Measurements from ENCODE around the gene LIN9.
"Not testable (repeated sequence)": the region's sequence is repeated elsewhere in the genome, so short reads cannot be mapped to it uniquely, and the experiment has no call there.

The LIN9 gene

GRCh38 chr1:226272233-226272902 lies 36.6 kb downstream of the LIN9 start:
- not testable (repeated sequence) for DNase-seq (ENCODE audit: low read depth)

DNA sequence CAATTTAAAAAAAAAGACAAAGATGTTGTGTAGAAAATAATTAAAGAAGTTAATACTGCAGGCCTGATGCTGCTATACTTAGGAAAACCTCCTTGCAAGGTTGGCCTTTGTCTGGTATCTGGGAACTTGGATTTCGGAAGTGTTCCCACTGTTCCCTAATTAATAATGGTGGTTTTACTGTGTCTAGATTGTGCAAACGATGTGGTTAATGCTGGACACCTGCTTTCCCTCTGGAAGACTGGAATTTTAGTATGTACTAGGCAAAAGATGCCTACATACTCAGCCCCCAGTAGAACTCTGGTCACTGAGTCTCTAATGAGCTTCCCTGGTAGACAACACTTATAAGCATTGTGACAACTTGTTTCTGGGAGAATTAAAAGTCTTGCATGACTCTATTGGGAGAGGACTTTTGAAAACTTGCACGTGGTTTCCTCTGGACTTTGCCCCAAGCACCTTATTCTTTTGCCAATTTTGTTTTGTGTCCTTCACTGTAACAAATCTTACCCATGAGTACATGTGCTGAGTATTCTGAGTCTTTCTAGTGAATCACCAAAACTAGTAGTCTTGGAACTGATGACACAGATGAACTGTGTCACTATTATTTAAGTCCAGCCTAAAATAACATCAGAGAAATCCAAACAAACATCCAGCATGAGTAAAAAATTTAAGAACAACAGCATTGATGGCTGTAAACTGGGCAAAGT lies 40.4 kb downstream of the LIN9 start:
- peak; percentile 56 for DNase-seq (ENCODE audit: low read depth)

DNA sequence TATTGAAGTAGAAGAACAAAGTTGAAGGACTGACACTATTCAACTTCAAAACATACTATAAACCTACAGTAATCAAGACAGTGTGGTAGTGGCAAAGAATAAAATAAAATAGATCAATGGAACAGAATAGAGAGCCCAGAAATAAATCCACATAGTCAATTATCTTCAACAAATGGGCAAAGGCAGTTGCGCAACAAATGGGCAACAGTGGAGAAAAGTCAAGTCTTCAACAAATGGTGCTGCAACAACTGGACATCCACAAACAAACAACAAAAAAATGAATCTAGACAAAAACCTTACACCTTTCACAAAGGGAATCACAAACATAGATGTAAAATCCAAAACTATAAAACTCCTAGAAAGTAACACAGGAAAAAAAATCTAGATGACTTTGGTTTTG lies 47.1 kb downstream of the LIN9 start:
- DNase-seq (ENCODE audit: low read depth), result no peak

DNA sequence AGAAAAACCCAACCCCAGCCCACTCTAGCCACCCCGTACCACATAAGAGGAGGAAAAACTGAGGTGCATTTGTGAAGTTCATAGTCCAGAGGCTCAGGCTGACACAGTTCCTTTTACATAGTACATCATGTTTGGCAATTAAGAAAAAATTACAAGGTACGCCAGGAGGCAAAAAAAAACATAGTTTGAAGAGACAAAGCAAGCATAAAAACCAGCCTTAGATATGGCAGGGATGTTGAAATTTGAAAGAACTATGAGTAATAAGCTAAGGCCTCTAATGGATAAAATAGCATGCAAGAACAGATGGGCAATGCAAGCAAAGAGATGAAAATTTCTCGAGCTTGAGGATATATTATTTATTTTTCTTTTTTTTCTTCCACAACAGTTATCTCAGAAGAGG lies 53.6 kb downstream of the LIN9 start:
- peak; percentile 85 for DNase-seq (ENCODE audit: low read depth)

- DNase-seq (ENCODE audit: low read depth), result no peak
Observed at GRCh38 chr1:226253933-226254332, 55.0 kb downstream of the LIN9 start.

DNA sequence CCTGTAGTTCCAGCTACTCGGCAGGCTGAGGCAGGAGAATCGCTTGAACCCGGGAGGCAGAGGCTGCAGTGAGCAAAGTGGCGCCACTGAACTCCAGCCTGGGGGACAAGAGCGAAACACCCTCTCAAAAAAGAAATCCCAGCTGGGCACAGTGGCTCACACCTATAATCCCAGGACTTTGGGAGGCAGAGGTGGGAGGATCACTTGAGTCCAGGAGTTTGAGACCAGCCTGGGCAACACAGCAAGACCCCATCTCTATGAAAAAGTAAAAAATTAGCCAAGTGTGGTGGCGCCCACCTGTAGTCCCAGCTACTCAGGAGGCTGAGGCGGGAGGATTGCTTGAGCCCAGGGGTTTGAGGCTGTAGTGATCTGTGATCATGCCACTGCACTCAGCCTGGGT lies 56.1 kb downstream of the LIN9 start:
- not testable (repeated sequence) for DNase-seq (ENCODE audit: low read depth)

GRCh38 chr1:226250511-226250910 lies 58.5 kb downstream of the LIN9 start:
- no peak for DNase-seq (ENCODE audit: low read depth)

DNA sequence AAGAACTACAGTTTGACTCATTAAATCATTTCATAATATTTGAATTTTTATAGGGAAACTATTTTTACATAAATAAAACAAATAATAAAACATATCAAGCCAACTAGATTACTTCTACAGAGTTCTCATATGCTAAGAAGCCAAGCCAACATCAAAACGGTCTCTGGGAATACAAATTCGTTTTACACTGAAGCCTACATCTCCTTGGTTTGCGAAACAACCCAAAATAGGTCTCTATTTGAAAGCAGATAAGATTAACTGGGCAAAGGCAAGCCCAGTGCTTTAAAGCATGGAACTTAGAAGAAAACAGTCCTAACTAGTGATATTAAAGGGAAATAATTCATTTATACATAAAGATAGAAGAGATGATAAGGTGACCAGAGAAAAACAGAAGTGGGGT lies 60.2 kb downstream of the LIN9 start:
- peak; percentile 32 for DNase-seq (ENCODE audit: low read depth)

- peak; percentile 90 for DNase-seq (ENCODE audit: low read depth)
Observed at GRCh38 chr1:226248091-226248490, 60.9 kb downstream of the LIN9 start.

- DNase-seq (ENCODE audit: low read depth), result no peak
Observed at GRCh38 chr1:226239421-226239820, 69.5 kb downstream of the LIN9 start.

DNA sequence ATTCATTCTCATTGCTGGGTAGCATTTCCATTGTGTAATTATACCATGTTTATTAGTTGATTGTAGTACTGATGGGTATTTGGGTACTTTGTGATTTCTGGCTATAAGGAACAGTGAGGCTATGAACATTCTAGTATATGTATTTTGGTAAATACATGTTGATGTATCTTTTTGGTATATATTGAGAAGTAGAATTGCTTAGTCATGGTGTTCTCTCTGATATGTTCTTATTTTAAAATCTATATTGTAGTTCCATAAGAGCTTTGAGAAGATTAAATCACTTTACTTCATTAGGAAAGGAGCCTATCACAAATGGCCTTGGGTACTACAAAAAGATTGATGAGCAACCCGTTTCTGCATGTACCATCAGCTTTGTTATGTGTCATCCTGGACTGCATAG lies 72.1 kb downstream of the LIN9 start:
- no peak for DNase-seq (ENCODE audit: low read depth)

DNA sequence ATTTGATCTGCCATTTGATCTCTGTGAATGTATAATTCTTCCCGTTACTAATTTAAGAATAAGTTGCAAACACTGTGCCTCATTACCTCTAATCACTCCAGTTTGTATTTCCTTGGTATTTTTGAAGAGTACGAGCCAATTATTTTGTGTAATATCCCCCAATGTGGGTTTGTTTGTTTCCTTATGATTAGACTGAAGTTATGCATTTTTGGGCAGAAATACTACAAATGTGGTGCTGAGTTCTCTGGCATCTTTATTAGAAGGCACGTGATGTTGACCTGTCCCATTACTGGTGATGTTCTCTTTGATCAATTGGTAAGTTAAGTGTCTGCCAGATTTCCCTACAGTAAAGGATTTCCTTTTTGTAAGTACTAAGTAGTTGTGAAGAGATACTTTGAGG lies 75.2 kb downstream of the LIN9 start:
- DNase-seq (ENCODE audit: low read depth), result no peak

GRCh38 chr1:226233293-226233692 lies 75.7 kb downstream of the LIN9 start:
- DNase-seq (ENCODE audit: low read depth), result no peak

DNA sequence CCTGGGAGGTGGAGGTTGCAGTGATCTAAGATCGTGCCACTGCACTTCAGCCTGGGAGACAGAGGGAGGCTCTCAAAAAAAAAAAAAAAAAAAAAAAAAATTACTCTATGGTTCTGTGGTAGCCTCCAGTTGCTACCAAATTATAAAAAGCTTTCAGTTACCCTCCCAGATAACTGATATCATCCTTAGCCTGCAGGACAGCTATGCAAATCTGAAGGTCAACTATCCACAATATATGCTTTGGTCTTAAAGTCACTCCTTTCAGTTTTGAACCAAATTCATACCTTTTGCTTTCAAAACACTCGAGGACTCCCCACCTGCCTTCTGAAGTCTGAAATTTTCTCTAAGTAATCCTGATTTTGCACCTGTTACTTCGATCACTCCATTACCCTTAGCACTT lies 82.4 kb downstream of the LIN9 start:
- no peak for DNase-seq (ENCODE audit: low read depth)

GRCh38 chr1:226223786-226224244 lies 85.1 kb downstream of the LIN9 start:
- DNase-seq (ENCODE audit: low read depth), result no peak

GRCh38 chr1:226223157-226223785 lies 85.7 kb downstream of the LIN9 start, which contains the start of gene MIXL1:
MIXL1 (plus strand) TSS chr1:226223664; CDS start chr1:226223682, 18 bp downstream.
- DNase-seq (ENCODE audit: low read depth), result no peak

- no peak for DNase-seq (ENCODE audit: low read depth)
Observed at GRCh38 chr1:226222686-226223085, 86.3 kb downstream of the LIN9 start.

DNA sequence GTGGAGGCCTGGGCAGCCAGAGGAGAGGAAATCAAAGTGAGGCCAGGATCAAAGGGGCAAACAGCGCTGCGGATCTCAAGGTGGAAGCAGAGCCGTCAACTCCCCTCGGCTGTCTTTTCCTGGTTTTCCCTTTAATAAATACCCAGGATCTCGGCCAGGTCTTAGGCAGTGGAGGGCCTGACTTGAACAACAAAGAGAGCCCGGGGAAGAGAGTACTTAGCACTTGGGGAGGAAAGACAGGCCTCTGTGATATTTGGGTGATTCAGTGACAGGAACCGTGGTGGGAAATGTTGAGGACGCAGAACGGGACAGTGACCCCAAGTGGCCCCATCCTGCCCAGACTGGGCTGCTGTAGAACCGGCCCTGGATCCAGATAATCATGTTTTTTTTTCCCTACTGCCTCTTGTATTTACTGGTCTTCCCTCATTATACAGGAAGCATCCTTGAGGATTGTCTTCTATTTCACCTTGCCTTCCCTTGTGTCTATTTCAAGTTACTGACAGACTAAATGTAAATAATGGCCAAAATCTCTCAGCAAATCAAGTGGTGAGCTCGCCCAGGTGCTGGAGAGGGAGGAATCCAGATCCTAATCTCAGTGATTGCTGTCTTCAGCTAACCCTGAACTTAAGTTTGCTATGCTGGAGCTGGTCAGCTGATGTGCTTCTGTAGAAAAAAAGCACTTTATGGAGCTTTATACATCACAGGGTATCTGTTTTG lies 88.3 kb downstream of the LIN9 start:
- no peak for DNase-seq (ENCODE audit: low read depth)

GRCh38 chr1:226217273-226217672 lies 91.7 kb downstream of the LIN9 start:
- DNase-seq (ENCODE audit: low read depth), result peak; percentile 17

DNA sequence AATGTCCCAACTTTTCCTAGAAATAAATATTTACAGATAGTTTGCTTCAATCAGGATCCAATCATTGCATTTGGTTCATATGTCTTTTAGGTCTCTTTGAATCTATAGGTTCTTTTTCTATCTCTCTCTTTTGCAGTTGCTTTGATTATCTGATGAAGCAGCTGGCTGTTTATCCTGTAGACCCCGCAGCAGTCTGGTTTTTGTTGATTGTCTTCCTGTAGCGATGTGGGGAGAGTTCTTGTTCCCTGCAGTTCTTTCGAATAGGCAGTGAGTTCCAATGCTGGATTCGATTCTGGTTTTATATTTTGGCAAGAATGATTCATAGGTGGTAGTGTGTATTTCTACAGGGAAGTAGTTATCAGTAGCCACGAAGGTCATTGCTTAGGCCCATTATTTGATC lies 92.9 kb downstream of the LIN9 start:
- DNase-seq (ENCODE audit: low read depth), result no peak

GRCh38 chr1:226215239-226215638 lies 93.7 kb downstream of the LIN9 start:
- no peak for DNase-seq (ENCODE audit: low read depth)

- DNase-seq (ENCODE audit: low read depth), result no peak
Observed at GRCh38 chr1:226212545-226212944, 96.4 kb downstream of the LIN9 start.

Data from amniotic epithelial cell (primary cell).